UCSD-AML1 (cell line): Measurements from ENCODE around the gene FUT8.

ENCODE experiments used
- DNase-seq: peaks from one replicate; lab custom pipeline; 2025; ENCODE audit not compliant: unreplicated experiment; lab: John Stamatoyannopoulos, UW

Gene FUT8

GRCh38 chr14:65769151-65769550 is 356.6 kb downstream of the FUT8 start:
- no peak for DNase-seq

DNA sequence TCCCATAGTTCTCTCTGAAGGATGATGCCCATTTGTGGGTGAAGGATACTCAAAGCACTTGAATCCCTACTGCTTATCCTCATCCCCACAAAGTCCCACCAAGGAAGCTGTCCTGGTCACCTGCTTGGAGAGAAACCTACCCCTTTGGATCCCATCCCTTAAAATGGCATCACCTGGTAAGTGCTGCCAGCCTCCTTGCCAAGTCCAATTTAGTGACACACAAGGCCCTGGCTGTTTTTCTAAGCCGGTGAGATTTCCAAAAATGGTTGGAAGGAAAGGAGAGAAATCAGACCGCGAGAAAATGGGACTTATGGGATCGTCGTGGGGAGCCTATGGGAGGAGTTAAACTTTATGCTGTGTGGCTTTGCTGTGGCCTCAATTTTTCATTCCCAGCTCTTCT is 358.2 kb downstream of the FUT8 start:
- no peak for DNase-seq

DNA sequence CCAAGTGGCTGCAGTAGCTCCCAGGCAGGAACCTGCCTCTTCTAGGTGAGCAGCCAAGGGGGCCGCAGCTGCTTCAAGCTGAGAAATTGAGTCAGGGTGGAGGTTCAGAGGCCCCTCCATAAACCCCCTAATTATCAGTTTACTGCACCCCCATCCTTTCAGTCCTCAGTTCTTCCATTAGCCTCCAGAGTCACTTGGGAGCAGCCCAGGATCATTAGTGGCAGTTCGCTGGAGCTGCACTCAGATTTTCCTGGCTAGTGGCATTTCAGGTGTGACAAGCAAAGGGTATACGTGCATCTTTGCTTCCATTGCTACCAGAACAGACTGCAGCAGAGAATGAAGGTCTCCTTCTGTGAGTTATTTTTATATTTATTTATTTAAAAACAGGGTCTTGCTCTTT is 358.7 kb downstream of the FUT8 start:
- no peak for DNase-seq

- no peak for DNase-seq
These were observed 359.9 kb downstream of the FUT8 start for GRCh38 chr14:65772466-65772865.

- DNase-seq = no peak
These were observed 360.5 kb downstream of the FUT8 start for GRCh38 chr14:65772921-65773574.

DNA sequence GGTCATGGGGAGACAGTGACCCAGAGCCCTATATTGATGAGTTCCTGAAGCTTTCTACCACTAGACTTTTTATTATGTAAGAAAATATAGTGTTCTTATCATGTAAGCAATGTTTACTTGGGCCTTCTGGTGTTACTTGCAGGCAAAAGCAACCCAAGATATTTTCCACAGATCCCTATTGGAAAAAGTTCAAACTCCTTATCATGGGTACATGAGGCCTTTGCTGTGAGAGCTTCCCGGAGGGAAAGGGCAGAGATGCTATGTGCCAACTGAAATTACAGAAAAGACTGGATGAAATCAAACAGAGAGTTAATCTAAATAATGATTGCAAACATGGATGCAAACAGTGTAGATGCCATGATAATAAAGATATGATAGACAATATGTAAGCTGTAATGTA is 361.5 kb downstream of the FUT8 start:
- DNase-seq = no peak

DNA sequence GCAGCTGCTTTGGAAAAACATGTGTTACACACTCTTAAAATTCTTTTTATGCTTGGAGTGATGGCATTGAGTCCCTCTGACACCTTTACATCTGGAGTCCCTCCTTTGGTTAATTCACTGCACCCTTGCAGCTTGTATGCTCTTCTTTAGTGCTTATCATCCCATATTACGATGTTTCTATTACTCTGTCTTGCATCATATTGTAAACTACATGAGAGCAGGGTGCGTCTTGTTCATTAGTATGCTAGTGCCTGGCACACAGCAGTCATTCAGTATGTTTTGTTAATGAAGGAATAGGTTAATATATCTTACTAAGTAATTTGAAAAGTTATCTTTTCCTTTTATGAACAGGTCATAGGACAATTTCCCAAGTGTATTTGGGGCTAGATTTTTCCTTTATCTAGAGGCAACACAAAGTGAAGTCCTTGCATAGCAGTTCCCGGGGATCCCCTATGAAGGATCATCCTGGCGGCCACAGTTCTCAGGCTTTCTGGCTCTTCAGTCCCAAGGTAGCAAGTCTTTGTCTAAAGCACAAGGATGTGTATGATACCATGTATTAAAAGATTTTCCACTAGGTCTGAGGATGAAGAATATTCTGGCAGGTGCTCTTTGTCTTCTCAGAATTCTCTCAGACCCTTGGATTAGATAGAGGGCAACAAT is 363.8 kb downstream of the FUT8 start:
- no peak for DNase-seq

GRCh38 chr14:65780566-65780965 is 368.0 kb downstream of the FUT8 start:
- DNase-seq = no peak

DNA sequence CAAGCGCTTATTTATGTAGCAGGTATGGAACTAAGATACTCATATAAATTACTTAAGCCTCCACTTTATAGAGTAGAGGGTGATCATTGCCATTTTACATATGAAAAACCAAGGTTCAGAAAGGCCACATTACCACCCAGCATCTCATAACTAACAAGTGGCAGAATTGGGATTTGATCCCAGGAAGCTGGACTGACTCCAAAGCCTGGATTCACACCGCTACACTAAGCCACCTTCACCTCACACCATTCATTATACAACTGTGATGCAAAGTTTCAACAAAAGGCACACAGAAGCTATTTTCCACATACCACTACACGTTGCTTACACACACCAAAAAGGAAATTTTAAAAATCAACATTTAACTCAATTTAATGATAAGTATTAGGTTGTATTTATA is 370.6 kb downstream of the FUT8 start:
- DNase-seq = no peak

- DNase-seq = no peak
These were observed 371.0 kb downstream of the FUT8 start for GRCh38 chr14:65783576-65783975.

DNA sequence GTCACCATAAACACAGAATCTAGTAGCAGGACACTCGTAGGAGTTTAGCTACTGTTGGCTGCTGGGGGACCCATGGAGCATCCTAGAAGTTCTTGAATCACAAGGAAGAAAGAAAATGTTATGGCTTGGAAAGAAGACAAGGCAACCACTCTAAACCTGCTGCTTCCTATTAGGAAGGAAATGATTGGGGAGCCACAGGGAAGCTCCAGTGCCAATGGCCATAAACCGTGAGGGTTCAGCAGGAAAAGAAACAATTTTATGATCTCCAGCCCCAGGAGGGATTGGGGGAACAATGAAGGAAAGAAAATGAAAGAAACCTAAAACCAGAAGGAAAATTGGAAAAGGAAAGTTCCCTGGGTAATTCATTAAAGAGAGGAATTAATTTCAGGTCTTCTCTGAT is 372.0 kb downstream of the FUT8 start:
- no peak for DNase-seq

DNA sequence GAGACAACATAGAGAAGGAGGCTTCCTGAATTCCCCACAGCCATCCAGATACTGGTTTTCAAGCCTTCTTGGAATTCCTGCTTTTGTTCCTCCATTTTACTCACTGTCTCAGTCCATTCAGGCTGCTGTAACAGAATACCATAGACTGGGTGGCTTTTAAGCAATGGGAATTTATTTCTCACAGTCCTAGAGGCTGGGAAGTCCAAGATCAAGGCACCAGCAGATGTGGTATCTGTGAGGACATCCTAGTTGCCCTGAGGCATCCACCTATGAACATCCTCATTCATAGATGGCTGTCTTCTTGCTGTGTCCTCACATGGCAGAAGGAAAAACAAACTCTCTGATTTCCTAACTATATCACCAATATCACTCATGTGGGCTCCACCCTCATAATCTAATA is 374.9 kb downstream of the FUT8 start:
- no peak for DNase-seq

DNA sequence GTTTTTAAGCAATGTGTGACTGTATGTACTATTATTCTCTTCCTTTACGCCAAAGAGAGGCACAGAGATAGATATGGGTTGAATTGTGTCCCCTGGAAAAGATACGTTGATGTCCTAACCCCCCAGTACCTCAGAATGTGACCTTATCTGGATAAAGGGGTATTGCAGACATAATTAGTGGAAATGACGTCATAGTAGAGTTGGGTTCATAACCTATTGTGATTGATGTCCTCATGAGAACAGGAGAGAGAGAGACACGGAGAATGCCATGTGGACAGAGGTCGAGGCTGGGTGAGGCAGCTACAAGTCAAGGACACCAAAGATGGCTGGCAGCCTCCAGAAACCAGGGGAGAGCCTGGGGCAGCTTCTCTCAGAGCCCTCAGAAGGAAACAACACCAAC is 376.3 kb downstream of the FUT8 start:
- no peak for DNase-seq

- no peak for DNase-seq
These were observed 376.8 kb downstream of the FUT8 start for GRCh38 chr14:65789363-65789762.

DNA sequence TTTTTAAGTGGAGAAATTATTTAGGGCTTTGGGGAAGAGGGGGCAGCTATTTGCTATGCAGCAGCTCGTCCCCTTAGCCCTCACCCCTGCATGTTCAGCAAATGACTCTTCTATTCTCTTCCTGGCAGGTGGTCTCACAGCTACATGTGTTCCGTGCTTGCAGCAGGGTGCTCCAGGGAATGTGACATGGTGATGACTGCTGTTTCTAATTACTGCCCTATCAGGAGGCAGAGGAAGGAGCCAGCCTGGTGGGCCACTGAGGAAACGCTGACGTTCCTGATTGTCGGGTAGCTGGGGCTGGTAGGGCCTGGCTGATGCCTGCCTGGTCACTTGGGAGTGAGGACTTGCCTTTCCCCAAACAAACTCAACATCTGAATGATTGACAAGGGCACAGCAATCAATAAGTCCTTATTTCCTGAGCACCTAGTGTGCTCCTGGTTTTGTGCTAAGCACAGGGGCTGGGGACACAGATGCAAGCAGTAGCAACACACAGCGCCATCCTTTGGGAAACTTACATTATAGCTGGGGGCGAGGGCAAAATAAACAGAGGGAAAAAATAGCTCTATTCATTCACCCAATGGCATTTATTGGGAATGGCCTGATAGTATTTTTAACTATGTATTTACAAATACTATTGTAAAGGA is 377.8 kb downstream of the FUT8 start:
- no peak for DNase-seq

GRCh38 chr14:65791191-65791981 is 378.9 kb downstream of the FUT8 start:
- peak; percentile 54 for DNase-seq

DNA sequence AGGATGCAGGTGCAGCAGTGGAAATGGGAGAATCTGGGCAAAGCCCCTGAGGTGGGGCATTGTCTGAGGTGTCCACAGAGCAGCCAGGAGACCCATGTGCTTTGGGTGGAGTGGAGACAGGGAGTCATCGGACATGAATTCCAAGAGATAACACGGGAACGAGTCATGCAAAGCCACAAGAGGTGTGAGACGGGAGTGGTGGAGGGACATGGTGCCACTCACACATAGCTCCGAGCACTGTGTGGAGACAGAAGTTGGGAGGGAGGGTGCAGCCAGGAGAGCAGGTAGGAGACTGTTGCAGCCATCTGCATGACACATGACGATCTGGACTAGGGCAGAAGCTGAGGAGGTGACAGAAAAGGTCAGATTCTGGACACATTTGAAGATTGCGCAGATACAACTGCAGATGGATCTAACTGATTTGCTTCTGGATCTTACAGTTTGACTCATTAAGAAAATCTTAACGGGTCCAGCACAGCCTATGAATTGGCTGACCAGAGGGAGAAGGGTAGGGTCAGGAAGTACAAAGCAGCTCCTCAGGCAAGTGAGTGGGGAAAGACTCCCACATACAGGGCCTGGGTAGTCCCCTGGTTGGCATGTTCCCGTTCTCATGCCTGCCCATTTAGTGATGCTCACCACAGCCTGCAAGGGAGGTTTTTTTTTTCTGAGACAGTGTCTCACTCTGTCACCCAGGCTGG is 379.8 kb downstream of the FUT8 start:
- no peak for DNase-seq
